MM.1S (cell line): ENCODE measurements around the gene UNC13B.

Source experiments
- DNase-seq: peaks from one replicate; pipeline ENCODE4 v3.0.0-alpha.2; 2015
- H2AFZ ChIP-seq: fragments of 300-600 bp; sonication (generic); 2 replicates; pipeline ENCODE4 v1.6.0; 2016; ENCODE audit warnings: antibody characterized with exemption, low read length
- H3F3A ChIP-seq: fragments of 300-600 bp; sonication (generic); 2 replicates; pipeline ENCODE4 v1.6.1; 2016; ENCODE audit warnings: mild to moderate bottlenecking, antibody characterized with exemption, low read length, moderate library complexity, mixed read lengths; ENCODE audit not compliant: insufficient read depth
- H3K27ac ChIP-seq: fragments of 300-600 bp; sonication (generic); 2 replicates; pipeline ENCODE4 v1.5.1; 2016; ENCODE audit warnings: mild to moderate bottlenecking, low read length
- H3K27me3 ChIP-seq: fragments of 300-600 bp; sonication (generic); replicated peaks from 2 replicates; pipeline ENCODE4 v1.6.0; 2016; ENCODE audit warnings: low read length; ENCODE audit not compliant: insufficient read depth
- H3K36me3 ChIP-seq: fragments of 300-600 bp; sonication (generic); replicated peaks from 2 replicates; pipeline ENCODE4 v1.6.1; 2016; ENCODE audit warnings: mild to moderate bottlenecking, low read length, mixed read lengths; ENCODE audit not compliant: insufficient read depth
- H3K4me1 ChIP-seq: fragments of 300-600 bp; sonication (generic); 2 replicates; pipeline ENCODE4 v1.6.1; 2016; ENCODE audit warnings: low read length, mixed read lengths
- H3K4me2 ChIP-seq: fragments of 300-600 bp; sonication (generic); 2 replicates; pipeline ENCODE4 v1.6.0; 2016; ENCODE audit warnings: low read depth, low read length
- H3K4me3 ChIP-seq: fragments of 300-600 bp; sonication (generic); 2 replicates; pipeline ENCODE4 v1.5.1; 2016; ENCODE audit warnings: low read length, mixed read lengths
- H3K79me2 ChIP-seq: fragments of 300-600 bp; sonication (generic); 2 replicates; pipeline ENCODE4 v1.6.1; 2016; ENCODE audit warnings: mixed run types, low read length, mixed read lengths
- H3K9ac ChIP-seq: fragments of 300-600 bp; sonication (generic); 2 replicates; pipeline ENCODE4 v1.6.1; 2016; ENCODE audit warnings: low read length, mixed read lengths
- H3K9me2 ChIP-seq: fragments of 300-600 bp; sonication (generic); replicated peaks from 2 replicates; pipeline ENCODE4 v1.6.1; 2016; ENCODE audit warnings: mild to moderate bottlenecking, low read length, mixed read lengths; ENCODE audit not compliant: insufficient read depth
- H3K9me3 ChIP-seq: fragments of 300-600 bp; sonication (generic); replicated peaks from 2 replicates; pipeline ENCODE4 v1.6.1; 2016; ENCODE audit warnings: mild to moderate bottlenecking, low read length, mixed read lengths; ENCODE audit not compliant: insufficient read depth
- H4K20me1 ChIP-seq: fragments of 300-600 bp; sonication (generic); 2 replicates; pipeline ENCODE4 v1.6.1; 2016; ENCODE audit warnings: mild to moderate bottlenecking, low read length, moderate library complexity, mixed read lengths; ENCODE audit not compliant: insufficient read depth
- EZH2 ChIP-seq: fragments of 300-600 bp; sonication (generic); optimal IDR thresholded peaks from 2 replicates; pipeline ENCODE3; 2017; ENCODE audit warnings: low read depth, mild to moderate bottlenecking, antibody characterized with exemption, low read length, mixed read lengths
- EZH2phosphoT487 ChIP-seq: fragments of 300-600 bp; sonication (generic); IDR thresholded peaks from 2 replicates; pipeline ENCODE4 v1.6.1; 2018; ENCODE audit warnings: antibody characterized with exemption, low read length
- TF ChIP-seq, protein P1 (sequence below): fragments of 300-600 bp; sonication (generic); IDR thresholded peaks from 2 replicates; pipeline ENCODE4 v1.5.1; 2016; ENCODE audit warnings: antibody characterized with exemption, low read length, mixed read lengths

UNC13B gene

GRCh38 chr9:35220659-35221338 lies 59.0 kb downstream of the UNC13B start:
- H3K79me2 ChIP-seq: peaks cover 14% of the 10 kb centered on the region
- no peaks in the 10 kb centered on the region for H3K4me1 ChIP-seq
- H3K9me3 ChIP-seq: no peaks in the 10 kb centered on the region

DNA sequence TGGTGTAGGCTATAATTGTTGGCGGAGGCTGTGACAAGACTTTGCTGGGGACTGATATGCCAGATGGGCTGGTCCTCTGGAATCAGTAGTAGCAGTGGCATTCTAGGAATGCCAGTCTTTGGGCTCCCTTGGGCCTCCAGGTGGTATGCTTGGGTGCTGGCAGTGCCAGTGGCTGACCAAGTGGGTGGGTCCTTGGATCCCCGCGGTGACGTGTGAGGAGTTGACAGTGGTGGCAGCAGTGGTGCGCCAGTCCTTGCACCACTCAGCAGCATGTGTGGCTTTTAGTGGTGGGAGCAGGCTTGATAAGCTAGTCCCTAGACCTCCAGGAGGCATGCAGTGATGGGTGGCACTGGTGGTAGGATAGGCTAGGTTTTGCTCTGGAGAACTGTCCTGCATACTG lies 63.9 kb downstream of the UNC13B start:
- Histone ChIP-seq H3K27ac (no peak overlapping the region), H3K4me2 (no peak overlapping the region), H3K9ac (no peak overlapping the region), H3K4me3 (no peak overlapping the region), H3K27me3 (no peaks in the 10 kb centered on the region), H3F3A (no peaks in the 10 kb centered on the region), H2AFZ (no peak overlapping the region), H3K36me3 (no peaks in the 10 kb centered on the region), H3K9me3 (no peaks in the 10 kb centered on the region), H3K79me2 (peaks cover 11% of the 10 kb centered on the region), H4K20me1 (no peaks in the 10 kb centered on the region), H3K9me2 (no peaks in the 10 kb centered on the region), H3K4me1 (0 out of 2 replicates have a peak, but pooled peaks cover 5% of the 10 kb centered on the region)
- TF ChIP-seq EZH2 (no peak), EZH2phosphoT487 (no peak)
- TF ChIP-seq, protein P1, sequence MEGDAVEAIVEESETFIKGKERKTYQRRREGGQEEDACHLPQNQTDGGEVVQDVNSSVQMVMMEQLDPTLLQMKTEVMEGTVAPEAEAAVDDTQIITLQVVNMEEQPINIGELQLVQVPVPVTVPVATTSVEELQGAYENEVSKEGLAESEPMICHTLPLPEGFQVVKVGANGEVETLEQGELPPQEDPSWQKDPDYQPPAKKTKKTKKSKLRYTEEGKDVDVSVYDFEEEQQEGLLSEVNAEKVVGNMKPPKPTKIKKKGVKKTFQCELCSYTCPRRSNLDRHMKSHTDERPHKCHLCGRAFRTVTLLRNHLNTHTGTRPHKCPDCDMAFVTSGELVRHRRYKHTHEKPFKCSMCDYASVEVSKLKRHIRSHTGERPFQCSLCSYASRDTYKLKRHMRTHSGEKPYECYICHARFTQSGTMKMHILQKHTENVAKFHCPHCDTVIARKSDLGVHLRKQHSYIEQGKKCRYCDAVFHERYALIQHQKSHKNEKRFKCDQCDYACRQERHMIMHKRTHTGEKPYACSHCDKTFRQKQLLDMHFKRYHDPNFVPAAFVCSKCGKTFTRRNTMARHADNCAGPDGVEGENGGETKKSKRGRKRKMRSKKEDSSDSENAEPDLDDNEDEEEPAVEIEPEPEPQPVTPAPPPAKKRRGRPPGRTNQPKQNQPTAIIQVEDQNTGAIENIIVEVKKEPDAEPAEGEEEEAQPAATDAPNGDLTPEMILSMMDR: no peak
- DNase-seq: no peak

More at GRCh38 chr9:35220659-35221338, 59.0 kb downstream of the UNC13B start:
- H3K27me3 ChIP-seq: no peaks in the 10 kb centered on the region
- H3K4me3 ChIP-seq: no peak overlapping the region
- H4K20me1 ChIP-seq: no peaks in the 10 kb centered on the region
- no peak for TF ChIP-seq EZH2phosphoT487
- TF ChIP-seq EZH2: no peak
- TF ChIP-seq, protein P1: no peak
- H3K4me2 ChIP-seq: no peak overlapping the region
- DNase-seq: no peak
- H3F3A ChIP-seq: no peaks in the 10 kb centered on the region
- H3K9ac ChIP-seq: no peak overlapping the region
- H2AFZ ChIP-seq: no peak overlapping the region
- no peaks in the 10 kb centered on the region for H3K9me2 ChIP-seq
- H3K36me3 ChIP-seq: no peaks in the 10 kb centered on the region
- no peak overlapping the region for H3K27ac ChIP-seq

- Histone ChIP-seq H3K9me3 (no peaks in the 10 kb centered on the region), H3F3A (no peaks in the 10 kb centered on the region), H3K79me2 (peaks cover 11% of the 10 kb centered on the region), H3K27me3 (no peaks in the 10 kb centered on the region), H4K20me1 (no peaks in the 10 kb centered on the region), H3K4me3 (no peak overlapping the region), H2AFZ (no peak overlapping the region), H3K9ac (no peak overlapping the region), H3K4me1 (0 out of 2 replicates have a peak, but pooled peaks cover 5% of the 10 kb centered on the region), H3K9me2 (no peaks in the 10 kb centered on the region), H3K4me2 (no peak overlapping the region), H3K36me3 (no peaks in the 10 kb centered on the region), H3K27ac (no peak overlapping the region)
- DNase-seq: no peak
- TF ChIP-seq EZH2: no peak
- TF ChIP-seq, protein P1: no peak
- TF ChIP-seq EZH2phosphoT487: no peak
Measured at GRCh38 chr9:35226651-35227050, 64.8 kb downstream of the UNC13B start.
